Fibroblast of lung (primary cell): ENCODE data around the gene COG2. TPM values are rescaled to one million over a fixed set of nuclear protein-coding genes. Genes with fewer than 3 reads are reported as not detected.

ENCODE experiments used
- DNase-seq, 2 donors: peaks; one replicate each; pipeline versions ENCODE4 v3.0.0 to v3.0.0-alpha.2; 2010; ENCODE audit warnings: low read depth in 2 of 2
- H2AFZ ChIP-seq: 2 replicates; pipeline ENCODE4 v1.5.1; 2012; ENCODE audit warnings: low read length, control low read depth, inconsistent platforms
- H3K27ac ChIP-seq: 2 replicates; pipeline ENCODE4 v1.5.1; 2011; ENCODE audit warnings: low read length, control low read depth; ENCODE audit not compliant: insufficient read depth
- H3K27me3 ChIP-seq: 2 replicates; pipeline ENCODE4 v1.5.1; 2011; ENCODE audit warnings: mild to moderate bottlenecking, low read length; ENCODE audit not compliant: control insufficient read depth, insufficient read depth
- H3K36me3 ChIP-seq: 2 replicates; pipeline ENCODE4 v1.5.1; 2011; ENCODE audit warnings: low read length; ENCODE audit not compliant: control insufficient read depth, insufficient read depth
- H3K4me1 ChIP-seq: 2 replicates; pipeline ENCODE4 v1.5.1; 2011; ENCODE audit warnings: low read length; ENCODE audit not compliant: control insufficient read depth, insufficient read depth; ENCODE audit errors: extremely low read depth
- H3K4me2 ChIP-seq: 2 replicates; pipeline ENCODE4 v1.5.1; 2011; ENCODE audit warnings: low read length, control low read depth; ENCODE audit not compliant: insufficient read depth; ENCODE audit errors: extremely low read depth
- H3K4me3 ChIP-seq, 4 experiments: fragments of 200-600 bp in 1 of 4; sonication (generic) in 1 of 4; replicated peaks in 1 of 4; 2 replicates each; pipeline ENCODE4 v1.5.1; 2011 to 2016; ENCODE audit warnings: low read length in 4 of 4, low read depth in 3 of 4, mild to moderate bottlenecking in 3 of 4, control low read depth in 2 of 4, inconsistent platforms in 1 of 4, mixed read lengths in 1 of 4; ENCODE audit not compliant: insufficient read depth in 1 of 4; ENCODE audit errors: control extremely low read depth in 1 of 4
- H3K79me2 ChIP-seq: 2 replicates; pipeline ENCODE4 v1.5.1; 2012; ENCODE audit warnings: mild to moderate bottlenecking, low read length, inconsistent platforms; ENCODE audit not compliant: control insufficient read depth, insufficient read depth
- H3K9ac ChIP-seq: 2 replicates; pipeline ENCODE4 v1.5.1; 2011; ENCODE audit warnings: mild to moderate bottlenecking, low read length, control low read depth; ENCODE audit not compliant: insufficient read depth
- H3K9me3 ChIP-seq: 2 replicates; pipeline ENCODE4 v1.5.1; 2012; ENCODE audit warnings: low read depth, low read length; ENCODE audit not compliant: control insufficient read depth, insufficient read depth
- H4K20me1 ChIP-seq: 2 replicates; pipeline ENCODE4 v1.5.1; 2011; ENCODE audit warnings: low read length; ENCODE audit not compliant: control insufficient read depth, insufficient read depth; ENCODE audit errors: extremely low read depth
- EZH2 ChIP-seq: IDR thresholded peaks from 2 replicates; pipeline ENCODE4 v1.5.1; 2012; ENCODE audit warnings: low read length, control low read depth, mild to moderate bottlenecking; ENCODE audit errors: missing control alignments
- polyA plus RNA-seq, 2 donors: library from polyadenylated mRNA; depleted of rRNA in 1 of 2; stranded (reverse) in 1 of 2; unstranded in 1 of 2; fragments of >200 nt; gene quantifications; 2 replicates each; pipeline ENCODE4 v1.2.1, GENCODE V29; 2011 to 2012; ENCODE audit warnings: missing spikeins in 1 of 2
- total RNA-seq: library from RNA; depleted of rRNA; stranded (reverse); fragments of >200 nt; gene quantifications from 2 replicates; pipeline ENCODE4 v1.2.1, GENCODE V29; 2014
- TF ChIP-seq, protein P1 (sequence below), 2 donors: IDR thresholded peaks in 1 of 2; conservative IDR thresholded peaks in 1 of 2; 1 replicate in 1 of 2; 2 replicates in 1 of 2; pipeline ENCODE4 v1.5.1; 2011 to 2012; ENCODE audit warnings: low read length in 2 of 2, control low read depth in 1 of 2, inconsistent platforms in 1 of 2, low read depth in 1 of 2, mild to moderate bottlenecking in 1 of 2

The COG2 gene
- total and polyA plus RNA-seq, 2 donors (not counting 1 experiment from before 2014, with no cell fraction given) = 15.4 to 21.5 TPM

- no peak for DNase-seq
- H4K20me1 ChIP-seq = no peaks in the 10 kb centered on the region
- TF ChIP-seq, protein P1, sequence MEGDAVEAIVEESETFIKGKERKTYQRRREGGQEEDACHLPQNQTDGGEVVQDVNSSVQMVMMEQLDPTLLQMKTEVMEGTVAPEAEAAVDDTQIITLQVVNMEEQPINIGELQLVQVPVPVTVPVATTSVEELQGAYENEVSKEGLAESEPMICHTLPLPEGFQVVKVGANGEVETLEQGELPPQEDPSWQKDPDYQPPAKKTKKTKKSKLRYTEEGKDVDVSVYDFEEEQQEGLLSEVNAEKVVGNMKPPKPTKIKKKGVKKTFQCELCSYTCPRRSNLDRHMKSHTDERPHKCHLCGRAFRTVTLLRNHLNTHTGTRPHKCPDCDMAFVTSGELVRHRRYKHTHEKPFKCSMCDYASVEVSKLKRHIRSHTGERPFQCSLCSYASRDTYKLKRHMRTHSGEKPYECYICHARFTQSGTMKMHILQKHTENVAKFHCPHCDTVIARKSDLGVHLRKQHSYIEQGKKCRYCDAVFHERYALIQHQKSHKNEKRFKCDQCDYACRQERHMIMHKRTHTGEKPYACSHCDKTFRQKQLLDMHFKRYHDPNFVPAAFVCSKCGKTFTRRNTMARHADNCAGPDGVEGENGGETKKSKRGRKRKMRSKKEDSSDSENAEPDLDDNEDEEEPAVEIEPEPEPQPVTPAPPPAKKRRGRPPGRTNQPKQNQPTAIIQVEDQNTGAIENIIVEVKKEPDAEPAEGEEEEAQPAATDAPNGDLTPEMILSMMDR (conservative IDR thresholded peaks at IDR 0.05 in 1 of 2, IDR thresholded peaks at IDR 0.05 in 1 of 2; ENCODE audit: low read depth in 1 of 2, low read length in 2 of 2) = no peak
- TF ChIP-seq EZH2 = no peak
- H3K9me3 ChIP-seq = no peaks in the 10 kb centered on the region
- no peak overlapping the region for H2AFZ ChIP-seq
- no peak overlapping the region for H3K27ac ChIP-seq
- no peaks in the 10 kb centered on the region for H3K27me3 ChIP-seq
- no peak overlapping the region for H3K4me3 ChIP-seq
- no peak overlapping the region for H3K9ac ChIP-seq
- H3K79me2 ChIP-seq = peaks cover 17% of the 10 kb centered on the region
- no peak overlapping the region for H3K4me2 ChIP-seq
- no peaks in the 10 kb centered on the region for H3K36me3 ChIP-seq
- peaks cover 8% of the 10 kb centered on the region for H3K4me1 ChIP-seq
Measured at GRCh38 chr1:230639714-230640209, 2.5 kb upstream of the COG2 start.

GRCh38 chr1:230641346-230641745 lies 935 bp upstream of the COG2 start:
- H2AFZ ChIP-seq = no peak overlapping the region

DNA sequence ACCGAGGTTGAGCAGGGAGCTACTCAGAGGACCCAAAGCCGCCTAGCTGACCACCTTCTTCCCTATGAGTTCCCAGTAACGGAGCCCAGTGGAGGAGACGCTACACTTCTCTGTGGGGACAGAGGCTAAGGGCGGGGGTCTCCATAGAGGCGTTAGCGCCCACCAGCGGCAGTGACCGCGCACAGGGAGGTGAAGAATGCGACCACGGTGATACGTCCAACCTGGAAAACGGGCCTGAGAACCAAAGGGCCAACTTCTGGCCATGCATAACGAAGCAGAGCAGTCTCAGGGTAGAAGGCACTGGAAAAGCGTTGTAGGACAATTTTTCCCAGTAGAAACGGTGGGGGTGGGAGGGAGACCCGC lies 400 bp upstream of the COG2 start:
- Histone ChIP-seq H3K79me2 (peaks cover 31% of the 10 kb centered on the region), H3K4me3 (peak overlapping the region in 3 of 4 experiments; percentile 27 to 96 (median 58)), H3K4me1 (peaks cover 8% of the 10 kb centered on the region), H2AFZ (peak overlapping the region; percentile 57), H3K9me3 (no peaks in the 10 kb centered on the region), H3K9ac (no peak overlapping the region), H3K4me2 (peak overlapping the region; percentile 76), H4K20me1 (no peaks in the 10 kb centered on the region), H3K27me3 (no peaks in the 10 kb centered on the region), H3K36me3 (no peaks in the 10 kb centered on the region), H3K27ac (no peak overlapping the region)
- DNase-seq = no peak
- TF ChIP-seq, protein P1 (conservative IDR thresholded peaks at IDR 0.05 in 1 of 2, IDR thresholded peaks at IDR 0.05 in 1 of 2; ENCODE audit: low read depth in 1 of 2, low read length in 2 of 2) = no peak
- no peak for TF ChIP-seq EZH2

More at GRCh38 chr1:230641346-230641745, 935 bp upstream of the COG2 start:
- no peaks in the 10 kb centered on the region for H3K27me3 ChIP-seq
- no peak for TF ChIP-seq EZH2
- TF ChIP-seq, protein P1 (conservative IDR thresholded peaks at IDR 0.05 in 1 of 2, IDR thresholded peaks at IDR 0.05 in 1 of 2; ENCODE audit: low read depth in 1 of 2, low read length in 2 of 2) = no peak
- H3K36me3 ChIP-seq = no peaks in the 10 kb centered on the region
- H3K9ac ChIP-seq = no peak overlapping the region
- no peak overlapping the region for H3K4me2 ChIP-seq
- H3K4me3 ChIP-seq = no peak overlapping the region
- H3K27ac ChIP-seq = no peak overlapping the region
- H3K9me3 ChIP-seq = no peaks in the 10 kb centered on the region
- H3K4me1 ChIP-seq = peaks cover 8% of the 10 kb centered on the region
- DNase-seq = peak in 1 of 2 donors; percentile 66
- no peaks in the 10 kb centered on the region for H4K20me1 ChIP-seq
- peaks cover 29% of the 10 kb centered on the region for H3K79me2 ChIP-seq
